ENCODE results near the gene DLX5.
"Not testable (repeated sequence)": the region's sequence is repeated elsewhere in the genome, so short reads cannot be mapped to it uniquely, and the experiment has no call there.

DLX5 gene

GRCh38 chr7:97024209-97025129 is at the start of gene DLX5:
Gene DLX5, minus strand, starts transcription at chr7:97024831. Its CDS starts 208 bp downstream, at chr7:97024623.
- no peaks in the 10 kb centered on the region for H3K36me3 ChIP-seq (ENCODE audit: control insufficient read depth in 5 of 5, insufficient read depth in 5 of 5, low read length in 5 of 5)
- H3K4me3 ChIP-seq (ENCODE audit: low read depth in 1 of 5, low read length in 5 of 5) = peak within 1 kb of the TSS; percentile 47 to 69 (median 59)
- no peaks in the 10 kb centered on the region for H3K9me3 ChIP-seq (ENCODE audit: control insufficient read depth in 5 of 5, low read length in 5 of 5)
- peaks cover 5 to 54% (median 46%) of the 10 kb centered on the region in 5 donors for H3K4me1 ChIP-seq (ENCODE audit: control insufficient read depth in 5 of 5, insufficient read depth in 5 of 5, low read length in 5 of 5)
- H3K27me3 ChIP-seq (ENCODE audit: control insufficient read depth in 5 of 5, insufficient read depth in 4 of 5, low read length in 5 of 5) = peaks cover 43 to 65% (median 62%) of the 10 kb centered on the region in 5 donors
- no peak within 1 kb of the TSS for H3K27ac ChIP-seq (ENCODE audit: low read depth, low read length)
- no peak within 1 kb of the TSS for H3K9ac ChIP-seq (ENCODE audit: low read length in 5 of 5)

- H3K9me3 ChIP-seq (ENCODE audit: control insufficient read depth in 5 of 5, low read length in 5 of 5); H3K4me1 ChIP-seq (ENCODE audit: control insufficient read depth in 5 of 5, insufficient read depth in 5 of 5, low read length in 5 of 5); H3K9ac ChIP-seq (ENCODE audit: low read length in 5 of 5); H3K4me3 ChIP-seq (ENCODE audit: low read depth in 1 of 5, low read length in 5 of 5); H3K27ac ChIP-seq (ENCODE audit: low read depth, low read length); H3K27me3 ChIP-seq (ENCODE audit: control insufficient read depth in 5 of 5, insufficient read depth in 4 of 5, low read length in 5 of 5); H3K36me3 ChIP-seq (ENCODE audit: control insufficient read depth in 5 of 5, insufficient read depth in 5 of 5, low read length in 5 of 5): not testable (repeated sequence)
Observed at GRCh38 chr7:97072025-97072424, 47.4 kb upstream of the DLX5 start.

GRCh38 chr7:97064972-97065587 is 40.4 kb upstream of the DLX5 start:
- H3K27me3 ChIP-seq (ENCODE audit: control insufficient read depth in 5 of 5, insufficient read depth in 4 of 5, low read length in 5 of 5) = no peaks in the 10 kb centered on the region
- H3K36me3 ChIP-seq (ENCODE audit: control insufficient read depth in 5 of 5, insufficient read depth in 5 of 5, low read length in 5 of 5) = no peaks in the 10 kb centered on the region
- H3K4me3 ChIP-seq (ENCODE audit: low read depth in 1 of 5, low read length in 5 of 5) = no peak overlapping the region
- no peaks in the 10 kb centered on the region for H3K4me1 ChIP-seq (ENCODE audit: control insufficient read depth in 5 of 5, insufficient read depth in 5 of 5, low read length in 5 of 5)
- no peaks in the 10 kb centered on the region for H3K9me3 ChIP-seq (ENCODE audit: control insufficient read depth in 5 of 5, low read length in 5 of 5)
- H3K27ac ChIP-seq (ENCODE audit: low read depth, low read length) = no peak overlapping the region
- H3K9ac ChIP-seq (ENCODE audit: low read length in 5 of 5) = no peak overlapping the region

GRCh38 chr7:97064020-97064419 is 39.4 kb upstream of the DLX5 start:
- Histone ChIP-seq H3K27me3 (ENCODE audit: control insufficient read depth in 5 of 5, insufficient read depth in 4 of 5, low read length in 5 of 5) (no peaks in the 10 kb centered on the region), H3K4me3 (ENCODE audit: low read depth in 1 of 5, low read length in 5 of 5) (no peak overlapping the region), H3K4me1 (ENCODE audit: control insufficient read depth in 5 of 5, insufficient read depth in 5 of 5, low read length in 5 of 5) (no peaks in the 10 kb centered on the region), H3K9me3 (ENCODE audit: control insufficient read depth in 5 of 5, low read length in 5 of 5) (peaks cover 0 to 5% (median 0%) of the 10 kb centered on the region in 5 donors), H3K36me3 (ENCODE audit: control insufficient read depth in 5 of 5, insufficient read depth in 5 of 5, low read length in 5 of 5) (no peaks in the 10 kb centered on the region), H3K27ac (ENCODE audit: low read depth, low read length) (no peak overlapping the region), H3K9ac (ENCODE audit: low read length in 5 of 5) (no peak overlapping the region)

- H3K9ac ChIP-seq (ENCODE audit: low read length in 5 of 5) = no peak overlapping the region
- H3K27ac ChIP-seq (ENCODE audit: low read depth, low read length) = no peak overlapping the region
- peaks cover 5 to 16% (median 10%) of the 10 kb centered on the region in 5 donors for H3K27me3 ChIP-seq (ENCODE audit: control insufficient read depth in 5 of 5, insufficient read depth in 4 of 5, low read length in 5 of 5)
- H3K9me3 ChIP-seq (ENCODE audit: control insufficient read depth in 5 of 5, low read length in 5 of 5) = no peaks in the 10 kb centered on the region
- no peak overlapping the region for H3K4me3 ChIP-seq (ENCODE audit: low read depth in 1 of 5, low read length in 5 of 5)
- no peaks in the 10 kb centered on the region for H3K4me1 ChIP-seq (ENCODE audit: control insufficient read depth in 5 of 5, insufficient read depth in 5 of 5, low read length in 5 of 5)
- no peaks in the 10 kb centered on the region for H3K36me3 ChIP-seq (ENCODE audit: control insufficient read depth in 5 of 5, insufficient read depth in 5 of 5, low read length in 5 of 5)
Observed at GRCh38 chr7:97043281-97043680, 18.6 kb upstream of the DLX5 start.

- H3K36me3 ChIP-seq (ENCODE audit: control insufficient read depth in 5 of 5, insufficient read depth in 5 of 5, low read length in 5 of 5) = no peaks in the 10 kb centered on the region
- H3K9me3 ChIP-seq (ENCODE audit: control insufficient read depth in 5 of 5, low read length in 5 of 5) = no peaks in the 10 kb centered on the region
- no peaks in the 10 kb centered on the region for H3K4me1 ChIP-seq (ENCODE audit: control insufficient read depth in 5 of 5, insufficient read depth in 5 of 5, low read length in 5 of 5)
- H3K27ac ChIP-seq (ENCODE audit: low read depth, low read length) = no peak overlapping the region
- H3K9ac ChIP-seq (ENCODE audit: low read length in 5 of 5) = no peak overlapping the region
- H3K4me3 ChIP-seq (ENCODE audit: low read depth in 1 of 5, low read length in 5 of 5) = no peak overlapping the region
- H3K27me3 ChIP-seq (ENCODE audit: control insufficient read depth in 5 of 5, insufficient read depth in 4 of 5, low read length in 5 of 5) = peaks cover 5 to 11% (median 6%) of the 10 kb centered on the region in 5 donors
Observed at GRCh38 chr7:97039374-97040065, 14.9 kb upstream of the DLX5 start.

GRCh38 chr7:97034213-97034852 is 9.7 kb upstream of the DLX5 start:
- H3K9me3 ChIP-seq (ENCODE audit: control insufficient read depth in 5 of 5, low read length in 5 of 5); H3K4me1 ChIP-seq (ENCODE audit: control insufficient read depth in 5 of 5, insufficient read depth in 5 of 5, low read length in 5 of 5); H3K27ac ChIP-seq (ENCODE audit: low read depth, low read length); H3K4me3 ChIP-seq (ENCODE audit: low read depth in 1 of 5, low read length in 5 of 5); H3K9ac ChIP-seq (ENCODE audit: low read length in 5 of 5); H3K36me3 ChIP-seq (ENCODE audit: control insufficient read depth in 5 of 5, insufficient read depth in 5 of 5, low read length in 5 of 5); H3K27me3 ChIP-seq (ENCODE audit: control insufficient read depth in 5 of 5, insufficient read depth in 4 of 5, low read length in 5 of 5): not testable (repeated sequence)

GRCh38 chr7:97027427-97028234 is 3.0 kb upstream of the DLX5 start:
- H3K27ac ChIP-seq (ENCODE audit: low read depth, low read length) = no peak overlapping the region
- H3K4me3 ChIP-seq (ENCODE audit: low read depth in 1 of 5, low read length in 5 of 5) = peak overlapping the region; percentile 47 to 80 (median 58)
- H3K4me1 ChIP-seq (ENCODE audit: control insufficient read depth in 5 of 5, insufficient read depth in 5 of 5, low read length in 5 of 5) = peaks cover 5 to 39% (median 36%) of the 10 kb centered on the region in 5 donors
- no peaks in the 10 kb centered on the region for H3K9me3 ChIP-seq (ENCODE audit: control insufficient read depth in 5 of 5, low read length in 5 of 5)
- H3K27me3 ChIP-seq (ENCODE audit: control insufficient read depth in 5 of 5, insufficient read depth in 4 of 5, low read length in 5 of 5) = peaks cover 25 to 42% (median 37%) of the 10 kb centered on the region in 5 donors
- peak overlapping the region in 2 of 5 donors; percentile 37 to 55 for H3K9ac ChIP-seq (ENCODE audit: low read length in 5 of 5)
- no peaks in the 10 kb centered on the region for H3K36me3 ChIP-seq (ENCODE audit: control insufficient read depth in 5 of 5, insufficient read depth in 5 of 5, low read length in 5 of 5)

GRCh38 chr7:97026715-97027426 is 2.2 kb upstream of the DLX5 start:
- Histone ChIP-seq H3K9ac (ENCODE audit: low read length in 5 of 5) (peak overlapping the region in 2 of 5 donors; percentile 37 to 55), H3K4me1 (ENCODE audit: control insufficient read depth in 5 of 5, insufficient read depth in 5 of 5, low read length in 5 of 5) (peaks cover 5 to 42% (median 36%) of the 10 kb centered on the region in 5 donors), H3K4me3 (ENCODE audit: low read depth in 1 of 5, low read length in 5 of 5) (peak overlapping the region; percentile 47 to 80 (median 58)), H3K27ac (ENCODE audit: low read depth, low read length) (no peak overlapping the region), H3K36me3 (ENCODE audit: control insufficient read depth in 5 of 5, insufficient read depth in 5 of 5, low read length in 5 of 5) (no peaks in the 10 kb centered on the region), H3K9me3 (ENCODE audit: control insufficient read depth in 5 of 5, low read length in 5 of 5) (no peaks in the 10 kb centered on the region), H3K27me3 (ENCODE audit: control insufficient read depth in 5 of 5, insufficient read depth in 4 of 5, low read length in 5 of 5) (peaks cover 30 to 50% (median 45%) of the 10 kb centered on the region in 5 donors)
